Measurements from ENCODE around the gene CNRIP1.
"Not testable (repeated sequence)": the region's sequence is repeated elsewhere in the genome, so short reads cannot be mapped to it uniquely, and the experiment has no call there.

The CNRIP1 gene

GRCh38 chr2:68340226-68341061 lies 20.7 kb upstream of the CNRIP1 start:
- no peak for DNase-seq (ENCODE audit: low spot score)

- DNase-seq (ENCODE audit: low spot score), result peak; percentile 24
Measured at GRCh38 chr2:68336192-68336591, 16.4 kb upstream of the CNRIP1 start.

GRCh38 chr2:68333931-68334330 lies 14.2 kb upstream of the CNRIP1 start:
- no peak for DNase-seq (ENCODE audit: low spot score)

GRCh38 chr2:68333009-68333408 lies 13.3 kb upstream of the CNRIP1 start:
- DNase-seq (ENCODE audit: low spot score), result no peak

- DNase-seq (ENCODE audit: low spot score), result no peak
Measured at GRCh38 chr2:68330691-68331090, 10.9 kb upstream of the CNRIP1 start.

- no peak for DNase-seq (ENCODE audit: low spot score)
Measured at GRCh38 chr2:68328901-68329300, 9.2 kb upstream of the CNRIP1 start.

GRCh38 chr2:68325056-68325455 lies 5.3 kb upstream of the CNRIP1 start:
- no peak for DNase-seq (ENCODE audit: low spot score)

- DNase-seq (ENCODE audit: low spot score), result no peak
Measured at GRCh38 chr2:68320118-68320641, 431 bp upstream of the CNRIP1 start.

GRCh38 chr2:68318914-68319397 lies 793 bp downstream of the CNRIP1 start:
- DNase-seq (ENCODE audit: low spot score), result peak; percentile 12

GRCh38 chr2:68317971-68318913 lies 1.5 kb downstream of the CNRIP1 start:
- DNase-seq (ENCODE audit: low spot score), result peak; percentile 10

GRCh38 chr2:68316111-68316510 lies 3.6 kb downstream of the CNRIP1 start:
- DNase-seq (ENCODE audit: low spot score), result no peak

GRCh38 chr2:68311033-68311432 lies 8.7 kb downstream of the CNRIP1 start:
- no peak for DNase-seq (ENCODE audit: low spot score)

GRCh38 chr2:68309426-68309825 lies 10.3 kb downstream of the CNRIP1 start:
- no peak for DNase-seq (ENCODE audit: low spot score)

GRCh38 chr2:68303902-68304272 lies 15.9 kb downstream of the CNRIP1 start:
- not testable (repeated sequence) for DNase-seq (ENCODE audit: low spot score)

- no peak for DNase-seq (ENCODE audit: low spot score)
Measured at GRCh38 chr2:68303033-68303901, 16.5 kb downstream of the CNRIP1 start.

- DNase-seq (ENCODE audit: low spot score), result peak; percentile 39
Measured at GRCh38 chr2:68302281-68302875, 17.4 kb downstream of the CNRIP1 start.

- no peak for DNase-seq (ENCODE audit: low spot score)
Measured at GRCh38 chr2:68295516-68295915, 24.2 kb downstream of the CNRIP1 start.

GRCh38 chr2:68294913-68295312 lies 24.8 kb downstream of the CNRIP1 start:
- DNase-seq (ENCODE audit: low spot score), result no peak

GRCh38 chr2:68294187-68294586 lies 25.6 kb downstream of the CNRIP1 start:
- no peak for DNase-seq (ENCODE audit: low spot score)

- no peak for DNase-seq (ENCODE audit: low spot score)
Measured at GRCh38 chr2:68293755-68294154, 26.0 kb downstream of the CNRIP1 start.

- no peak for DNase-seq (ENCODE audit: low spot score)
Measured at GRCh38 chr2:68293024-68293423, 26.7 kb downstream of the CNRIP1 start.
